PC-3 (cell line): Measurements from ENCODE around the gene DDC. TPM values are rescaled to one million over a fixed set of nuclear protein-coding genes. Genes with fewer than 3 reads are reported as not detected.

Experiments
- ATAC-seq: fragments of 200-7000 bp; cut with Tn5 transposase; 2 replicates; pipeline ENCODE4 v1.9.1; 2020; ENCODE audit warnings: mild to moderate bottlenecking, moderate library complexity
- BruUV-seq: library from RNA; stranded (reverse); fragments of 400-500 nt; replicated peaks from 2 replicates; lab custom pipeline; 2021; lab: Mats Ljungman, UMichigan
- CTCF ChIA-PET: fragments of 300-600 bp; sonication (Branson Sonifier 250); formaldehyde crosslinking; loops from one replicate; lab custom pipeline; 2022; ENCODE audit warnings: antibody characterized with exemption; lab: Charles Lee
- POLR2A ChIA-PET: fragments of 300-600 bp; sonication (Branson Sonifier 250); formaldehyde crosslinking; loops from one replicate; lab custom pipeline; 2022; ENCODE audit warnings: antibody characterized with exemption; ENCODE audit not compliant: unreplicated experiment; lab: Charles Lee
- DNase-seq: peaks from one replicate; pipeline ENCODE4 v3.0.0-alpha.2; 2015
- H2AFZ ChIP-seq: fragments of 300-600 bp; sonication (generic); 2 replicates; pipeline ENCODE4 v1.6.0; 2016; ENCODE audit warnings: antibody characterized with exemption, low read length
- H3F3A ChIP-seq: fragments of 300-600 bp; sonication (generic); one replicate; pipeline ENCODE4 v1.6.0; 2017; ENCODE audit warnings: antibody characterized with exemption, low read length, control low read depth, mild to moderate bottlenecking; ENCODE audit not compliant: unreplicated experiment
- H3K27ac ChIP-seq: fragments of 300-600 bp; sonication (generic); 2 replicates; pipeline ENCODE4 v1.5.1; 2016; ENCODE audit warnings: mild to moderate bottlenecking, low read length
- H3K27me3 ChIP-seq: fragments of 300-600 bp; sonication (generic); 2 replicates; pipeline ENCODE4 v1.6.1; 2016; ENCODE audit warnings: low read length, mixed read lengths
- H3K36me3 ChIP-seq: fragments of 300-600 bp; sonication (generic); 2 replicates; pipeline ENCODE4 v1.6.1; 2016; ENCODE audit warnings: low read depth, mixed run types, low read length, mixed read lengths
- H3K4me1 ChIP-seq: fragments of 300-600 bp; sonication (generic); 2 replicates; pipeline ENCODE4 v1.5.1; 2016; ENCODE audit warnings: low read length; ENCODE audit not compliant: insufficient read depth
- H3K4me2 ChIP-seq: fragments of 300-600 bp; sonication (generic); 2 replicates; pipeline ENCODE4 v1.6.0; 2016; ENCODE audit warnings: low read length
- H3K4me3 ChIP-seq: fragments of 300-600 bp; sonication (generic); 2 replicates; pipeline ENCODE4 v1.5.1; 2016; ENCODE audit warnings: mild to moderate bottlenecking, low read length, mixed read lengths
- H3K79me2 ChIP-seq: fragments of 300-600 bp; sonication (generic); 2 replicates; pipeline ENCODE4 v1.6.1; 2017; ENCODE audit warnings: low read length, mixed read lengths
- H3K9ac ChIP-seq: fragments of 300-600 bp; sonication (generic); 2 replicates; pipeline ENCODE4 v1.6.0; 2016; ENCODE audit warnings: mild to moderate bottlenecking, low read length
- H3K9me2 ChIP-seq: fragments of 300-600 bp; sonication (generic); replicated peaks from 2 replicates; pipeline ENCODE4 v1.6.1; 2016; ENCODE audit warnings: mixed run types, low read length, mixed read lengths
- H3K9me3 ChIP-seq: fragments of 300-600 bp; sonication (generic); 2 replicates; pipeline ENCODE4 v1.6.1; 2016; ENCODE audit warnings: low read length, mixed read lengths
- H4K20me1 ChIP-seq: fragments of 300-600 bp; sonication (generic); 2 replicates; pipeline ENCODE4 v1.6.1; 2016; ENCODE audit warnings: low read length, mixed read lengths
- CTCF ChIP-seq: fragments of 300-600 bp; sonication (generic); conservative IDR thresholded peaks from 2 replicates; pipeline ENCODE4 v1.5.1; 2017; ENCODE audit warnings: antibody characterized with exemption, low read depth, mild to moderate bottlenecking, low read length
- EZH2 ChIP-seq: fragments of 300-600 bp; sonication (generic); IDR thresholded peaks from one replicate; pipeline ENCODE4 v1.6.1; 2017; ENCODE audit warnings: antibody characterized with exemption, mild to moderate bottlenecking, low read length; ENCODE audit not compliant: unreplicated experiment
- EZH2phosphoT487 ChIP-seq: fragments of 300-600 bp; sonication (generic); IDR thresholded peaks from 2 replicates; pipeline ENCODE4 v1.6.1; 2018; ENCODE audit warnings: mild to moderate bottlenecking, antibody characterized with exemption, low read length, borderline replicate concordance
- intact Hi-C: fragments of 100-400 bp; cut with micrococcal nuclease; formaldehyde crosslinking; loops from 2 replicates; pipeline ENCODE4 v1.9.0; 2023
- total RNA-seq: library from RNA; depleted of rRNA; stranded (reverse); fragments of >200 nt; gene quantifications from 2 replicates; pipeline ENCODE4 v1.2.3, GENCODE V29; 2014

DDC gene
- total RNA-seq, 1 experiment from 2014 or later, result not detected

DNA sequence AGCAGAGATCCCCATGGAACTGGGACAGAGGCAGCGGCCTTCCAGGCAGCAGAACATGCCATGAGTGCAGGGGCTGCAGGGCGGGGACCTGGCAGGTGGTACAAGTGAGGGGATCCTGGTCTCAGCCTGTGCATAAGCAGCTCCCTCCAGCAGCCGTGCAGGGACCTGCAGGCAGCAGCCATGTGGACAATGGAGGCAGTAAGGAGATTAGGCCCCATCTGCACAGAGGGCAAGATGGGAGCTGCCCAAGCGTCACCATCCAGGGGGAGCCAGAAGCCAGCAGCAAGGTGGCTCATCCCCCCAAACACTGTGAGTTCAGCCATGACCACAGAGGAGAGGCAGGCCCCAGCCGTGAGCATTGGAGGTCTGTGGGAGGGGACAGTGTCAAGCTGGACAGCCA lies 3.1 kb downstream of the DDC start:
- peaks cover 56% of the 10 kb centered on the region for H3K27me3 ChIP-seq
- H3F3A ChIP-seq, result no peaks in the 10 kb centered on the region
- H3K36me3 ChIP-seq, result no peaks in the 10 kb centered on the region
- no peak overlapping the region for H3K9ac ChIP-seq
- ChIA-PET POLR2A (no interaction called here), CTCF (no interaction called here)
- H3K4me3 ChIP-seq, result no peak overlapping the region
- DNase-seq (no peak), ATAC-seq (no peak)
- no peaks in the 10 kb centered on the region for H3K79me2 ChIP-seq
- H3K4me2 ChIP-seq, result no peak overlapping the region
- no peak overlapping the region for H3K27ac ChIP-seq
- intact Hi-C loops, result no loop called here
- no peak overlapping the region for H2AFZ ChIP-seq
- H4K20me1 ChIP-seq, result no peaks in the 10 kb centered on the region
- TF ChIP-seq CTCF, result 0 out of 2 replicates have a peak, but pooled peaks have one; percentile 15
- no peak for TF ChIP-seq EZH2phosphoT487
- no peaks in the 10 kb centered on the region for H3K4me1 ChIP-seq
- H3K9me2 ChIP-seq, result no peaks in the 10 kb centered on the region
- H3K9me3 ChIP-seq, result no peaks in the 10 kb centered on the region
- BruUV-seq, result no TSS peak

GRCh38 chr7:50560865-50561351 lies 4.3 kb downstream of the DDC start:
- peaks cover 64% of the 10 kb centered on the region for H3K27me3 ChIP-seq
- H3K4me2 ChIP-seq, result no peak overlapping the region
- BruUV-seq, result no TSS peak
- intact Hi-C loops, result no loop called here
- DNase-seq, result no peak
- H3K9me3 ChIP-seq, result no peaks in the 10 kb centered on the region
- no peak overlapping the region for H2AFZ ChIP-seq
- H3K9ac ChIP-seq, result no peak overlapping the region
- no peak overlapping the region for H3K4me3 ChIP-seq
- H3K4me1 ChIP-seq, result no peaks in the 10 kb centered on the region
- no peaks in the 10 kb centered on the region for H3K36me3 ChIP-seq
- H3K79me2 ChIP-seq, result no peaks in the 10 kb centered on the region
- TF ChIP-seq EZH2, result no peak
- no peak for TF ChIP-seq EZH2phosphoT487
- no peak for TF ChIP-seq CTCF
- CTCF ChIA-PET, result no interaction called here
- POLR2A ChIA-PET, result no interaction called here
- ATAC-seq, result no peak
- no peaks in the 10 kb centered on the region for H4K20me1 ChIP-seq
- no peaks in the 10 kb centered on the region for H3F3A ChIP-seq
- H3K27ac ChIP-seq, result no peak overlapping the region
- H3K9me2 ChIP-seq, result no peaks in the 10 kb centered on the region

DNA sequence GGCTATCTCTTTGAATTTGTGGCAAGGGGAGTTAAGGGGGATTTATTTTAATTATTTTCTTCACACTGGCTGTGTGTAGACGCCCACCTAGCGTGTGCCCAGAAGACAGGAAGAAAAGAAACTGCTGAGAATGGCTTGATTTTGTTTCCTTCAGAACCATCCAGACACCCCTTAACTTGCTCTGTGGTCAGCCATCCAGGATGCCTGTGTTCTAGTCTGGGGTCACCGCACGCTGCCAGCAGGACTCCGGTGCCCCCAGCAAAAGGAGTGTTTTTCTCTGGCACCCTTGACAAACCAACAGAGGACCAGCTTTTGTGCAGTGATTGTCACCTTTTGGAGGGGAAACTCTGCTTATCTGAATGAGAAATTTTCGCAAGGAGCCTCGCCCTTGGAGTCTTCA lies 5.3 kb downstream of the DDC start:
- Histone ChIP-seq H3K4me2 (no peak overlapping the region), H3K27me3 (peaks cover 61% of the 10 kb centered on the region), H3K27ac (no peak overlapping the region), H3K9me2 (no peaks in the 10 kb centered on the region), H3K36me3 (no peaks in the 10 kb centered on the region), H2AFZ (no peak overlapping the region), H3F3A (no peaks in the 10 kb centered on the region), H3K4me1 (no peaks in the 10 kb centered on the region), H4K20me1 (no peaks in the 10 kb centered on the region), H3K79me2 (no peaks in the 10 kb centered on the region), H3K9me3 (no peaks in the 10 kb centered on the region), H3K9ac (no peak overlapping the region), H3K4me3 (no peak overlapping the region)
- ATAC-seq, result no peak
- CTCF ChIA-PET, result no interaction called here
- intact Hi-C loops, result no loop called here
- TF ChIP-seq EZH2 (no peak), CTCF (no peak), EZH2phosphoT487 (no peak)
- no peak for DNase-seq
- BruUV-seq, result no TSS peak
- POLR2A ChIA-PET, result no interaction called here
